Germinal center (tissue), 1 donor: ENCODE results near the gene HYAL1.

Experiments used
- DNase-seq: peaks from one replicate; pipeline ENCODE4 v3.0.0; 2012; ENCODE audit warnings: mixed read lengths, low spot score

Gene HYAL1

GRCh38 chr3:50334339-50335075 is 31.1 kb upstream of the HYAL1 start:
- no peak for DNase-seq

GRCh38 chr3:50333744-50334328 is 30.5 kb upstream of the HYAL1 start:
- DNase-seq, result no peak

DNA sequence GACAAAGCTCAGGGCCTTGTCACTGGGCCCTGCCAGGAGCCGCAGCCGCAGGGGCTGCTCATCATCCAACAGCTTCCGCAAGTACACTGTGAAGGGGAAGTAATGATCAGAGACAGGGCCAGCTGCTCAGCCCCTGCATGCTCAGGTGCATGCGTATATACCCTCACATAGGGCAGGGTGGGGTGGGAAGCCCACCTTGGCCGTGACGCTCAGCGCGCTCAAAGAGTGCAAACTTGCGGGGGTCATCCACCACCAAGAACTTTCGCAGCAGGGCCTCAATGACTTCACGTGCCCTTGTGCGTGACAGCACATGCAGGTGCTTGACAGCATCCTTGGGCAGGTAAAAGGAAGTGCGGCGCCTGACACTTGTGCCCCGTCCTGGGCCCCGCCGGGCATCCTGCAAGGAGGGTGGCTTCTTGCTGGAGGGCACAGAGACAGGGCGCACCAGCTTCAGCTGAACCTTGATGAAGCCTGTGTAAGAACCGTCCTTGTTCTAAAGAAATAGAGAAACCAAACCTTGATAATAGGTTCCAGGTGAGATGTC is 28.1 kb upstream of the HYAL1 start:
- no peak for DNase-seq

GRCh38 chr3:50330330-50330729 is 27.0 kb upstream of the HYAL1 start:
- DNase-seq, result no peak

DNA sequence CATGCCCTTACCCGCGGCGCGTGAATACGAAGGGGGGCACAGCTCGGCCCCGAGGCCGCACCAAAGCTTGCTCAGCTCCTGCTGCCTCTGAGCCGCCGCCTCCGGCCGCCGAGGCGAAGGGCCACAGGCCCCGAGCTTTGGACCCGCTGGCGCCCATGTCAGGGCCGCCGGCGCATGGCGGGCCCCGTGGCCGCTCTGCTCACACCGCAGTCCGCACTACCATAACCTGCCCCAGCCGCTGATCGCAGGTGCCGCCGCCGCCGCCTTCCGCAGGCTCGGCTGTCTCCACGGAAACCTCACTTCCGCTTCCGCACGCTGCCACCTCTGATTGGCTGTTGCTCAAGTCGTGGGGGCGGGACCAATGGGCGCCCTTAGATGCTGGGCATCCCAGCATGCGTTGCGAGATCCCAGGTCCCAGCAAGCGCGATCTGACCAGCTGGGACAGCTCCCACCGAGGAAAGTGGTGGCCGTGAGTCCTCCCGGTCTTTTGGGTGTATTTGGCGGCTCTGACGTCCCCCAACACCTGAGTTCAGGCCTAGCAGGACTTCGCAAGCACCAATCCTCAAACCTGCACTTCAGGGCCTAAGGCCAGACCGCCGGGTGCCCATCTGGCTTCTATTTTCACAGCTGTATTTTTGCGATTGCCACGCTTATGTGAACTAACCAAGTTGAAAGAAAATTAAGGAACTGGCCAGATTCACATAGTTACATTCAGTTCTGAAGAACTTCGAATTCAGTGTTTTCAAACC is 24.7 kb upstream of the HYAL1 start, which contains the start of gene TUSC2:
Gene TUSC2 (minus strand): TSS at position 281 of the 749 bp plus-strand sequence. CDS start 124 bp downstream, at position 157.
- peak; percentile 97 for DNase-seq

GRCh38 chr3:50327129-50327528 is 23.8 kb upstream of the HYAL1 start:
- DNase-seq, result no peak

- DNase-seq, result no peak
Measured at GRCh38 chr3:50326182-50326541, 22.8 kb upstream of the HYAL1 start.

DNA sequence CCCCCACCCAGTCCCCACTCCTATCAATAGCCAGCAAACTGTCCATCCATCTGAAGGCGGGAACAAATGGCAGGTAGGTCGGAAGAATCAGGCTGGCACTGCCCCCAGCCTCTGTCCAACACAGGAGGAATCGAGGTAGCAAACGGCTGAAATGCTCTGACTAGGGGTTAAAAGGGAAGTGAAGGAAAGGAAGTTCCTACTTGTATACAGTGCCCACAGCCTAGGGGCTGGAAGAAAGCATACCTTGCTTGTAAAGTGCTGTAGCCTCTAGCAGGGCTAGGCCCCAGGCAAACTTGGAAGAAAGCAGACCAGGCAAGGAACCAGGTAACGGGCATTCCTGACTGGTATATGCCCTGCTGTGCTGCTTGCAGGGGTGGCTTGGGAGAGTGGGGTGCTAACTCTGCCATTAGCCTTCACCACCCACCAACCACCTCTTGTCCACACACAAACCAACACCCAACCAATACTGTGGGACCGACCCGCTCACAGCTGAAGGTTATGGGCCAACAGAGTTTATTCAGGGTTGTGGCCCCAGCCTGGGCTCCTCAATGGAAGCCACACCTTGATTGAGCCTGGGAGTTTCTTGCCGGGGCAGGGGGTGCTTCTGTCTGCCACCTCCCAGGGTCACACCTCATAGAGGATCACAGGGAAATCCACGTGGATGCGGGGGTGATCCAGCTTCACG is 22.3 kb upstream of the HYAL1 start:
- no peak for DNase-seq

DNA sequence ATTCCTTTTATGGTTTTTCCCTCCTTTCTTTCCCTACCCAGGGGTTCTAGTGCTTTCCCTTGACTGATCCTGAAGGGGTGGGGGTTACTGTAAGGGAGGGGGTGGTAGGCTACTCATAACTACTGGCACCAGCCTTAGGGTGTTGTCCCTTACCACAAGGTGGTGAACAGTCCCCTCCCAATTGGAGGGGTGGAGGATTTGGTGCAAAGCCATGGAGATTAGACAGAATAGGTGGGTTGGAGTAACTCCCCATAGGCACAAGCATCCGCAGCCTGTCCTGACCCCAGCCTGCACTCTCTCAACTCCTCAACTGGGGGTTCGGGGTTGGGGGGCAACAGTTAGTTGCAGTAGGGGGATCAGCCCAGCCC is 21.7 kb upstream of the HYAL1 start:
- DNase-seq, result no peak

GRCh38 chr3:50324351-50325112 is 21.2 kb upstream of the HYAL1 start:
- peak; percentile 58 for DNase-seq

GRCh38 chr3:50323614-50324199 is 20.3 kb upstream of the HYAL1 start:
- DNase-seq, result no peak

GRCh38 chr3:50323092-50323600 is 19.8 kb upstream of the HYAL1 start:
- DNase-seq, result no peak

GRCh38 chr3:50322386-50323091 is 19.2 kb upstream of the HYAL1 start, which contains the start of gene HYAL2:
TSS of gene HYAL2 (minus strand) at chr3:50322745. CDS start at chr3:50320489, 2,256 bp downstream.
- DNase-seq, result no peak

DNA sequence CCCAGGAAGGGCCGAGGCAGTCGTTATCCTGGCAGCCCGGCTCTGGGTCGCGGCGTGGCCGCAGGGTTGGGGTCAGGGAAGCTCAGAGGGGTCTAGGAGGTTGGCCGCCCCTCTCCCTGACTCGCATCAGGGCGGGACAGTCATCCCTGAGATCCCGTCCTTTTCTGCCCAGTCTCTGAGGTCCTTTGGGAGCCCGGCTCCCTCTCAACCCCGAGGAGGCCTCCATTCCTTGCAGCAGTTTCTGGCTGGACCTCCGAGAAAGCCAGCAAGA is 18.7 kb upstream of the HYAL1 start:
- DNase-seq, result no peak

GRCh38 chr3:50321336-50322114 is 18.2 kb upstream of the HYAL1 start:
- peak; percentile 88 for DNase-seq

- peak; percentile 70 for DNase-seq
Measured at GRCh38 chr3:50320853-50321335, 17.5 kb upstream of the HYAL1 start.

- DNase-seq, result no peak
Measured at GRCh38 chr3:50319894-50320625, 16.7 kb upstream of the HYAL1 start.

- DNase-seq, result no peak
Measured at GRCh38 chr3:50319181-50319893, 16.0 kb upstream of the HYAL1 start.
